ENCODE results near the gene RARB. TPM values are rescaled to one million over a fixed set of nuclear protein-coding genes. Genes with fewer than 3 reads are reported as not detected.

The RARB gene
- total and polyA plus RNA-seq, 9 of the 15 experiments (the other 6 are each of a cell fraction or from before 2014, with no cell fraction given): 0.15 to 1.3 (median 0.27) TPM

- TF ChIP-seq MBD1 (CRISPR knock-in tag; IDR thresholded peaks at IDR 0.05) (no peak), ZFP91 (CRISPR knock-in tag; IDR thresholded peaks at IDR 0.05) (no peak), SMARCA5 (IDR thresholded peaks at IDR 0.05) (no peak), PHF20 (IDR thresholded peaks at IDR 0.05; ENCODE audit: partially characterized antibody) (no peak), MBD2 (IDR thresholded peaks at IDR 0.05; ENCODE audit: borderline replicate concordance, low read depth) (no peak), PHF21A (IDR thresholded peaks at IDR 0.05; ENCODE audit: borderline replicate concordance, low read depth) (no peak), SIN3B (IDR thresholded peaks at IDR 0.05; ENCODE audit: low read depth) (no peak)
These were observed 37.5 kb upstream of the RARB start (continued) for GRCh38 chr3:25390605-25391004.

- H3K9me1 ChIP-seq (ENCODE audit: control insufficient read depth, insufficient read depth, low read length): no peaks in the 10 kb centered on the region
- H3K79me2 ChIP-seq (ENCODE audit: control insufficient read depth, insufficient read depth, low read length): no peaks in the 10 kb centered on the region
- DNase-seq (ENCODE audit: extremely low read depth in 1 of 4, low spot score in 3 of 4): no peak
- no peaks in the 10 kb centered on the region for H3K4me1 ChIP-seq (replicated peaks in 1 of 2; ENCODE audit: control insufficient read depth in 2 of 2, insufficient read depth in 2 of 2, low read length in 2 of 2)
- in situ Hi-C loops (cut with MboI) (no loop called here), intact Hi-C loops (cut with micrococcal nuclease) (no loop called here)
- no peak overlapping the region for H2AFZ ChIP-seq (ENCODE audit: low read depth, low read length)
- ATAC-seq: no peak
- 0% methylated on average over 2 of the region's 2 CpGs for WGBS (ENCODE audit: insufficient coverage, low coverage, missing lambda C conversion rate)
- H3K9ac ChIP-seq (ENCODE audit: insufficient read depth in 1 of 2, low read depth in 2 of 2, low read length in 2 of 2): no peak overlapping the region
- no peak overlapping the region for H3K4me2 ChIP-seq (ENCODE audit: insufficient read depth, low read length)
- FAIRE-seq: no peak
- ChIA-PET POLR2A (no interaction called here), CTCF (ENCODE audit: low intra/inter-chr PET ratio) (no interaction called here)
- H3K9me3 ChIP-seq (replicated peaks; ENCODE audit: control insufficient read depth, insufficient read depth, low read depth, low read length): no peaks in the 10 kb centered on the region
- H4K20me1 ChIP-seq (replicated peaks; ENCODE audit: control insufficient read depth, insufficient read depth, low read length): no peaks in the 10 kb centered on the region
- H3K27ac ChIP-seq (ENCODE audit: extremely low read depth, low read depth, low read length): no peak overlapping the region
- no peaks in the 10 kb centered on the region for H3K27me3 ChIP-seq (ENCODE audit: control insufficient read depth in 2 of 2, insufficient read depth in 2 of 2, low read length in 2 of 2)
- no peak overlapping the region for H3K4me3 ChIP-seq
- BruUV-seq (replicated peaks): no TSS peak
- no peaks in the 10 kb centered on the region for H3K36me3 ChIP-seq (ENCODE audit: control insufficient read depth, insufficient read depth, low read length)
- TF ChIP-seq SMAD1 (IDR thresholded peaks at IDR 0.05; ENCODE audit: low read depth, low read length, partially characterized antibody) (no peak), MBD2 (IDR thresholded peaks at IDR 0.05; ENCODE audit: borderline replicate concordance, low read depth) (no peak), TCFL5 (CRISPR knock-in tag; conservative IDR thresholded peaks at IDR 0.05) (no peak), CREB3L1 (IDR thresholded peaks at IDR 0.05; ENCODE audit: borderline replicate concordance, low read depth) (no peak), XRCC4 (IDR thresholded peaks at IDR 0.05; ENCODE audit: extremely low read depth, insufficient read depth, insufficient read length) (no peak), SMAD3 (CRISPR knock-in tag; conservative IDR thresholded peaks at IDR 0.05) (no peak)
- TF ChIP-seq, protein P1, sequence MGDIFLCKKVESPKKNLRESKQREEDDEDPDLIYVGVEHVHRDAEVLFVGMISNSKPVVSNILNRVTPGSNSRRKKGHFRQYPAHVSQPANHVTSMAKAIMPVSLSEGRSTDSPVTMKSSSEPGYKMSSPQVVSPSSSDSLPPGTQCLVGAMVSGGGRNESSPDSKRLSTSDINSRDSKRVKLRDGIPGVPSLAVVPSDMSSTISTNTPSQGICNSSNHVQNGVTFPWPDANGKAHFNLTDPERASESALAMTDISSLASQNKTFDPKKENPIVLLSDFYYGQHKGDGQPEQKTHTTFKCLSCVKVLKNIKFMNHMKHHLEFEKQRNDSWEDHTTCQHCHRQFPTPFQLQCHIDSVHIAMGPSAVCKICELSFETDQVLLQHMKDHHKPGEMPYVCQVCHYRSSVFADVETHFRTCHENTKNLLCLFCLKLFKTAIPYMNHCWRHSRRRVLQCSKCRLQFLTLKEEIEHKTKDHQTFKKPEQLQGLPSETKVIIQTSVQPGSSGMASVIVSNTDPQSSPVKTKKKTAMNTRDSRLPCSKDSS (IDR thresholded peaks at IDR 0.05; ENCODE audit: low read depth, partially characterized antibody): no peak
- TF ChIP-seq, protein P2, sequence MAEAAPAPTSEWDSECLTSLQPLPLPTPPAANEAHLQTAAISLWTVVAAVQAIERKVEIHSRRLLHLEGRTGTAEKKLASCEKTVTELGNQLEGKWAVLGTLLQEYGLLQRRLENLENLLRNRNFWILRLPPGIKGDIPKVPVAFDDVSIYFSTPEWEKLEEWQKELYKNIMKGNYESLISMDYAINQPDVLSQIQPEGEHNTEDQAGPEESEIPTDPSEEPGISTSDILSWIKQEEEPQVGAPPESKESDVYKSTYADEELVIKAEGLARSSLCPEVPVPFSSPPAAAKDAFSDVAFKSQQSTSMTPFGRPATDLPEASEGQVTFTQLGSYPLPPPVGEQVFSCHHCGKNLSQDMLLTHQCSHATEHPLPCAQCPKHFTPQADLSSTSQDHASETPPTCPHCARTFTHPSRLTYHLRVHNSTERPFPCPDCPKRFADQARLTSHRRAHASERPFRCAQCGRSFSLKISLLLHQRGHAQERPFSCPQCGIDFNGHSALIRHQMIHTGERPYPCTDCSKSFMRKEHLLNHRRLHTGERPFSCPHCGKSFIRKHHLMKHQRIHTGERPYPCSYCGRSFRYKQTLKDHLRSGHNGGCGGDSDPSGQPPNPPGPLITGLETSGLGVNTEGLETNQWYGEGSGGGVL (CRISPR knock-in tag; IDR thresholded peaks at IDR 0.05): no peak
These were observed 31.8 kb upstream of the RARB start for GRCh38 chr3:25396251-25396650.

Measured in K562 (cell line).